ENCODE measurements around the gene BAG3. TPM values are rescaled to one million over a fixed set of nuclear protein-coding genes. Genes with fewer than 3 reads are reported as not detected.

BAG3 gene
- total RNA-seq, 1 donor from 2014 or later = 39.1 TPM

- H3K4me3 ChIP-seq (ENCODE audit: low read depth, low read length) = no peak overlapping the region
- TF ChIP-seq CTCF (conservative IDR thresholded peaks at IDR 0.05; ENCODE audit: low read depth, low read length) = no peak
- DNase-seq (ENCODE audit: low read depth) = no peak
Observed at GRCh38 chr10:119672291-119672690, 21.1 kb downstream of the BAG3 start.

GRCh38 chr10:119673271-119673670, 22.1 kb downstream of the BAG3 start:
- H3K4me3 ChIP-seq (ENCODE audit: low read depth, low read length) = no peak overlapping the region
- no peak for TF ChIP-seq CTCF (conservative IDR thresholded peaks at IDR 0.05; ENCODE audit: low read depth, low read length)
- DNase-seq (ENCODE audit: low read depth) = no peak

DNA sequence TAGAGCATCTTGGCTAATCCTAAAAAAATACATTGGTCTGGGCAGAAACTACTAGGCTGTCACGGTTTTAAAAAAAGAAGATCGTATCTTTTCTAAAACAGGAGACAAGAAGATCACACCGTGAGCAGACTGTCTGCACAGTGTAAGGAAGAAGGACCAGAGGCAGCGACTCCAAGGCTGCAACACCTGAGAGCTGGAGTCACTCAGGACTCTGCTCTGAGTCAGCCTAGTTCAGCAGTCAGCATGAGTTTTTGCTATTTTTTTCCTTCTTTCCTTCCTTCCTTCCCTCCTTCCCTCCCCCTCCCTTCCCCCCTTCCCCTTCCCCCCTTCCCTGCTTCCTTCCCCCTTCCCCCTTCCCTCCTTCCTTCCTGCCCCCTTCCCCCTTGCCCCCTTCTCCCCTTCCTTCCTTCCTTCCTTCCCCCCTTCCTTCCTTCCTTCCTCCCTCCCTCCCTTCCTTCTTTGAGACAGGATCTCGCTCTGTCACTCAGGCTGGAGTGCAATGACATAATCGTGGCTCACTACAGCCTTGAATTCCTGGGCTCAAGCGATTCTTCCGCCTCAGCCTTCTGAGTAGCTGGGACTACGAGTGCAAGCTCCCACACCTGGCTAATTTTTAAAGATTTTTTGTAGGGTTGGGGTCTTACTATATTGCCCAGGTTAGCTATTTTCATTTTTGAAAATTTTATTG, 24.4 kb downstream of the BAG3 start:
- no peak overlapping the region for H3K4me3 ChIP-seq (ENCODE audit: low read depth, low read length)
- no peak for DNase-seq (ENCODE audit: low read depth)
- TF ChIP-seq CTCF (conservative IDR thresholded peaks at IDR 0.05; ENCODE audit: low read depth, low read length) = no peak

DNA sequence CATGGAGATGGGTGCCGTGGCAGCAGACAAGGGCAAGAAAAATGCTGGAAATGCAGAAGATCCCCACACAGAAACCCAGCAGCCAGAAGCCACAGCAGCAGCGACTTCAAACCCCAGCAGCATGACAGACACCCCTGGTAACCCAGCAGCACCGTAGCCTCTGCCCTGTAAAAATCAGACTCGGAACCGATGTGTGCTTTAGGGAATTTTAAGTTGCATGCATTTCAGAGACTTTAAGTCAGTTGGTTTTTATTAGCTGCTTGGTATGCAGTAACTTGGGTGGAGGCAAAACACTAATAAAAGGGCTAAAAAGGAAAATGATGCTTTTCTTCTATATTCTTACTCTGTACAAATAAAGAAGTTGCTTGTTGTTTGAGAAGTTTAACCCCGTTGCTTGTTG, 25.9 kb downstream of the BAG3 start:
- no peak overlapping the region for H3K4me3 ChIP-seq (ENCODE audit: low read depth, low read length)
- no peak for TF ChIP-seq CTCF (conservative IDR thresholded peaks at IDR 0.05; ENCODE audit: low read depth, low read length)
- DNase-seq (ENCODE audit: low read depth) = no peak

DNA sequence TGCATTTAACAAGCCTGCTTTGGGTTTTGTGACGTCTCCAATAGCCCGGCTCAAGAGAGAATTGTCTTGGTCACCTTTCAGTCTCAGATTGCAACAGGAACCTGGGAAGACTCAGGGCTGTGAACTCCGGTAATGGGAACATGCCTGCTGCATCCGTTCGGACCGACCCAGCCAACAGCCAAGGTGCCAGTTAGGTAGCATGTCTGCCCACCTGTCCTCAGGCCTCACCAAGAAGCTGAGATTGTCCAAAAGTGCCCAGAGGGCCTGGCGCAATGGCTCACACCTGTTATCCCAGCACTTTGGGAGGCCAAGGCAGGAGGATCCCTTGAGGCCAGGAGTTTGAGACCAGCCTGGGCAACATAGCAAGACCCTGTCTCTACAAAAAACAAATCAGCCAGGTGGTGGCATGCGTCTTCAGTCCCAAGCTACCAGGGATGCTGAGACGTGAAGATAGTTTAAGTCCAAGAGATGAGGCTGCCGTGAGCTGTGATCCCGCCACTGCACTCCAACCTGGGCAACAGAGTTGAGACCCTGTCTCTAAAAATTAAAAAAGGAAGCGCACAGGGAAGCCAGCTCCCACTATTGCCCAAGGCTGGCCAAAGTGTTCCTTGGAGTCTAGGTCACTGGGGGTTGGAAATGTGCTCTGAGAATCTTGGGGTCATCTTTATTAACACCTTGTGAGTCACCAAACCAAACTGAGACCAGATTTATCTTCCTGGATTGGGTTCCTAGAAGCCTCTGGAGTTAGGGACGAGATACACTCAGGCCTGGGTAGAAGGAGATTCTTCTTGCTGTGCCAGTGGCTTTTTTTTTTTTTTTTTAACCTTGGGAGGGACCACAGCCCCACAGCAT, 26.9 kb downstream of the BAG3 start:
- DNase-seq (ENCODE audit: low read depth) = no peak
- TF ChIP-seq CTCF (conservative IDR thresholded peaks at IDR 0.05; ENCODE audit: low read depth, low read length) = no peak
- H3K4me3 ChIP-seq (ENCODE audit: low read depth, low read length) = no peak overlapping the region

GRCh38 chr10:119679480-119679829, 28.3 kb downstream of the BAG3 start:
- no peak for DNase-seq (ENCODE audit: low read depth)
- no peak for TF ChIP-seq CTCF (conservative IDR thresholded peaks at IDR 0.05; ENCODE audit: low read depth, low read length)
- H3K4me3 ChIP-seq (ENCODE audit: low read depth, low read length) = no peak overlapping the region
